B cell (primary cell): ENCODE measurements around the gene PRKAG2.

Experiments used
- EZH2 ChIP-seq: IDR thresholded peaks from 2 replicates; pipeline ENCODE4 v1.6.1; 2012; ENCODE audit warnings: borderline replicate concordance, low read depth, mild to moderate bottlenecking, moderate library complexity, low read length; ENCODE audit not compliant: insufficient read depth, poor library complexity, severe bottlenecking
- TF ChIP-seq, protein P1 (sequence below): fragments of 200-600 bp; IDR thresholded peaks from one replicate; pipeline ENCODE4 v1.8.0; 2022; ENCODE audit warnings: antibody characterized with exemption, mild to moderate bottlenecking

DNA sequence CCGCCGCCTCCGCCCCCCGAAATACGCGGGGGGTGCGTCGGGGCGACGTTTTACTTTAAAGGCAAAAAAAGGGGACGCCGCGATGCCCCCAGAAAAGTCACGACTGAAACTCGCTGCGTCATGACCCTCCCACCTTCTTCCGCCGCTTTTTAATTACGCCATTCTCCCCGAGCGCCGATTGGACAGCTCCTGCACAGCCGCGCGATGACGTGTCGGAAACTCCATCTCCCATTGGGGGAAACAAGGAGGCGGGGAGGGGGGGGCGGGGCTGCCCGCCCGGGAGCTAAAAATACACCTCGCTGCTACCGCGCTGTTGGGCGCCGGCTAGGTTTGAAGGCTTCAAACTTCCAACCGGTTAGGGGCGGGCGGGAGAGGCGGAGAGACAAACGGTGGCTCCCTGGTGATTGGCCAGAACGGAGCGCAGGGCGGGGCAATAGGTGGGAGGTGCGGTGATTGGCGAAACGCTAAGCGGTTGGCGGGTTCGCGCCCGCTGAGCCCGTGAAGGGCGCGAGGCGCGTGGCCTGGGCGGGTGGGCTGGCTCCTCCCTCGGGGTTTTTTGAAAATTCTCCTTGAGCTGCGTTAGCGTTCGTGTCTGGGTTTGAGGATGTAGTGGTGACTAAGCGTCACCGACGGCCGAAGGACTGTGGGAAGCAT lies 357.0 kb downstream of the PRKAG2 start, which contains the start of gene RHEB:
- TF ChIP-seq, protein P1, sequence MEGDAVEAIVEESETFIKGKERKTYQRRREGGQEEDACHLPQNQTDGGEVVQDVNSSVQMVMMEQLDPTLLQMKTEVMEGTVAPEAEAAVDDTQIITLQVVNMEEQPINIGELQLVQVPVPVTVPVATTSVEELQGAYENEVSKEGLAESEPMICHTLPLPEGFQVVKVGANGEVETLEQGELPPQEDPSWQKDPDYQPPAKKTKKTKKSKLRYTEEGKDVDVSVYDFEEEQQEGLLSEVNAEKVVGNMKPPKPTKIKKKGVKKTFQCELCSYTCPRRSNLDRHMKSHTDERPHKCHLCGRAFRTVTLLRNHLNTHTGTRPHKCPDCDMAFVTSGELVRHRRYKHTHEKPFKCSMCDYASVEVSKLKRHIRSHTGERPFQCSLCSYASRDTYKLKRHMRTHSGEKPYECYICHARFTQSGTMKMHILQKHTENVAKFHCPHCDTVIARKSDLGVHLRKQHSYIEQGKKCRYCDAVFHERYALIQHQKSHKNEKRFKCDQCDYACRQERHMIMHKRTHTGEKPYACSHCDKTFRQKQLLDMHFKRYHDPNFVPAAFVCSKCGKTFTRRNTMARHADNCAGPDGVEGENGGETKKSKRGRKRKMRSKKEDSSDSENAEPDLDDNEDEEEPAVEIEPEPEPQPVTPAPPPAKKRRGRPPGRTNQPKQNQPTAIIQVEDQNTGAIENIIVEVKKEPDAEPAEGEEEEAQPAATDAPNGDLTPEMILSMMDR, result no peak
- TF ChIP-seq EZH2, result no peak
